ENCODE data around the gene GPATCH8. TPM values are rescaled to one million over a fixed set of nuclear protein-coding genes. Genes with fewer than 3 reads are reported as not detected.

The GPATCH8 gene
- total and polyA plus RNA-seq, 9 of the 15 experiments (the other 6 are each of a cell fraction or from before 2014, with no cell fraction given), result 10.6 to 29.6 (median 13.2) TPM

DNA sequence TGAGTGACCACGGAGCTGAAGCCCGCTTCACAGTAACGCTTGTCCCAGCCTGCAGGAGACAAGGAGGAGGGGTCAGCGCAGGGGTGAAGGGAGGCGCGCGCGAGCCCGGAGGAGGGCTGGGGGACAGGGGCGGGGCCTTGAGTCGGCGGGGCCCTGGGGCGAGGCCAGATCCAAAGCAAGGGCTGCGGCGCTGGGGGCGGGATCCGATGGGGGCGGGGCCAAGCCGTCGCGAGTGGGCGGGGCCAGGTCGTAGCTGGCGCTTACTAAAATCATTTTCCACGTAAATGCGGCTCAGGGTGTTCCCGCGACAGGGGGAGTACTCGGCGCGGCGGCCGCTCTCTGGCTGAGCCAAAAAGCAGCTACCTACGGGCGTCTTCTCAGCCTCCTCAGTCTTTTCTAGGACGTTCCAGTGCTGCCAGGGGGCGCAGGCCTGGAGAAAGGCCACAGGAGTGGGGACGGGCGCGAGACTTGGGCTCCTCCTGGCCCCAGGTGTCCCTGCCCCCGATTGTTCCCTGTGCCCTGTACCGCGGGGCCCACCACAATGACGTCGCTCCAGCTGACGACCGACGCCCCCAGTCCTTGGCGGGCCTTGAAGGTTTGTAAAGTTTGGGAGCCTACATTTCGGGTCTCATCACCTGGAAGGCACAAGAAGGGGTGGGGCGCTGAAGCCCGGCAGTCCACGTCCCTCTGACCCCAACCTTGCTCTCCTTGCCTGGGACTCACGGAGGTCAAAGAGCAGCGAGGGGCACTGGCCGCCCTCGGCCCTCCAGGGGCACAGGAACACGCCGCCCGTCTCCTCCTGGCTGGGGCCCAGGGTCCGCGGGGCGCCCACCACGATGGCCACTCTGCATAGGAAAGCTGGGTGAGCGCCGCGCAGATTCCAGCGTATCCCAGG, 117.7 kb downstream of the GPATCH8 start (continued):
- TF ChIP-seq, protein P1, sequence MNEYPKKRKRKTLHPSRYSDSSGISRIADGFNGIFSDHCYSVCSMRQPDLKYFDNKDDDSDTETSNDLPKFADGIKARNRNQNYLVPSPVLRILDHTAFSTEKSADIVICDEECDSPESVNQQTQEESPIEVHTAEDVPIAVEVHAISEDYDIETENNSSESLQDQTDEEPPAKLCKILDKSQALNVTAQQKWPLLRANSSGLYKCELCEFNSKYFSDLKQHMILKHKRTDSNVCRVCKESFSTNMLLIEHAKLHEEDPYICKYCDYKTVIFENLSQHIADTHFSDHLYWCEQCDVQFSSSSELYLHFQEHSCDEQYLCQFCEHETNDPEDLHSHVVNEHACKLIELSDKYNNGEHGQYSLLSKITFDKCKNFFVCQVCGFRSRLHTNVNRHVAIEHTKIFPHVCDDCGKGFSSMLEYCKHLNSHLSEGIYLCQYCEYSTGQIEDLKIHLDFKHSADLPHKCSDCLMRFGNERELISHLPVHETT (CRISPR knock-in tag; conservative IDR thresholded peaks at IDR 0.05 in 1 of 2, IDR thresholded peaks at IDR 0.05 in 1 of 2), result no peak
- TF ChIP-seq BCL6 (CRISPR knock-in tag; IDR thresholded peaks at IDR 0.05) (no peak), NFATC3 (IDR thresholded peaks at IDR 0.05) (no peak), PHTF2 (CRISPR knock-in tag; IDR thresholded peaks at IDR 0.05) (no peak), ELK3 (CRISPR knock-in tag; IDR thresholded peaks at IDR 0.05) (no peak), MAFG (tag; conservative IDR thresholded peaks at IDR 0.05) (no peak), HDAC6 (IDR thresholded peaks at IDR 0.05; ENCODE audit: low read depth, low read length) (no peak), NR2F6 (CRISPR knock-in tag; IDR thresholded peaks at IDR 0.05) (no peak), SNRNP70 (optimal IDR thresholded peaks at IDR 0.05; ENCODE audit: low read depth, low read length) (no peak), NEUROD1 (IDR thresholded peaks at IDR 0.05; ENCODE audit: borderline replicate concordance, low read depth, low read length, partially characterized antibody) (no peak), BRD9 (IDR thresholded peaks at IDR 0.05; ENCODE audit: low read depth, partially characterized antibody) (no peak), MXI1 (IDR thresholded peaks at IDR 0.05; ENCODE audit: low read depth, low read length) (no peak), CTCFL (IDR thresholded peaks at IDR 0.05; ENCODE audit: borderline replicate concordance, insufficient read depth, low read depth, low read length, poor library complexity, severe bottlenecking) (peak; percentile 49), SRSF9 (IDR thresholded peaks at IDR 0.05; ENCODE audit: borderline replicate concordance, low read depth, low read length) (no peak), GTF2F1 (IDR thresholded peaks at IDR 0.05; ENCODE audit: low read depth, low read length) (peak; percentile 32; the same call in 1 of the 2 replicates), ZNF77 (CRISPR knock-in tag; IDR thresholded peaks at IDR 0.05) (no peak), ZNF644 (tag; IDR thresholded peaks at IDR 0.05; ENCODE audit: low read depth) (no peak), NFIX (CRISPR knock-in tag; IDR thresholded peaks at IDR 0.05; ENCODE audit: low read depth) (no peak), DPF2 (IDR thresholded peaks at IDR 0.05) (no peak), HNRNPUL1 (IDR thresholded peaks at IDR 0.05; ENCODE audit: low read length) (no peak), SMAD3 (CRISPR knock-in tag; conservative IDR thresholded peaks at IDR 0.05) (no peak), ZNF445 (CRISPR knock-in tag; IDR thresholded peaks at IDR 0.05; ENCODE audit: low read depth) (no peak), HNRNPLL (IDR thresholded peaks at IDR 0.05; ENCODE audit: low read depth, low read length, poor library complexity, severe bottlenecking) (no peak)
- TF ChIP-seq, protein P2, sequence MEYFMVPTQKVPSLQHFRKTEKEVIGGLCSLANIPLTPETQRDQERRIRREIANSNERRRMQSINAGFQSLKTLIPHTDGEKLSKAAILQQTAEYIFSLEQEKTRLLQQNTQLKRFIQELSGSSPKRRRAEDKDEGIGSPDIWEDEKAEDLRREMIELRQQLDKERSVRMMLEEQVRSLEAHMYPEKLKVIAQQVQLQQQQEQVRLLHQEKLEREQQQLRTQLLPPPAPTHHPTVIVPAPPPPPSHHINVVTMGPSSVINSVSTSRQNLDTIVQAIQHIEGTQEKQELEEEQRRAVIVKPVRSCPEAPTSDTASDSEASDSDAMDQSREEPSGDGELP (CRISPR knock-in tag; IDR thresholded peaks at IDR 0.05; ENCODE audit: borderline replicate concordance), result peak; percentile 95

All from K562 (cell line).